Natural killer cell (primary cell): ENCODE data around the gene STON1. TPM values are rescaled to one million over a fixed set of nuclear protein-coding genes. Genes with fewer than 3 reads are reported as not detected.

Source experiments
- ATAC-seq, 3 donors: fragments of 150-1000 bp in 2 of 3; fragments of 200-7000 bp in 1 of 3; cut with Tn5 transposase; 1 replicate in 1 of 3; 2 replicates in 2 of 3; pipeline ENCODE4 v1.10.0; 2021; ENCODE audit warnings: mild to moderate bottlenecking in 2 of 3, moderate library complexity in 2 of 3
- DNase-seq, 2 donors: peaks; one replicate each; pipeline versions ENCODE4 v3.0.0 to v3.0.0-alpha.2; 2013 to 2021; ENCODE audit warnings: mixed read lengths in 1 of 2
- H3K27ac ChIP-seq: one replicate; pipeline ENCODE4 v1.5.1; 2013; ENCODE audit warnings: mild to moderate bottlenecking, low read length
- H3K27me3 ChIP-seq: one replicate; pipeline ENCODE4 v1.6.1; 2013; ENCODE audit warnings: low read length; ENCODE audit not compliant: control insufficient read depth, insufficient read depth
- H3K36me3 ChIP-seq: one replicate; pipeline ENCODE4 v1.6.1; 2013; ENCODE audit warnings: low read length; ENCODE audit not compliant: control insufficient read depth, insufficient read depth
- H3K4me1 ChIP-seq: one replicate; pipeline ENCODE4 v1.6.1; 2013; ENCODE audit warnings: low read length; ENCODE audit not compliant: control insufficient read depth, insufficient read depth
- H3K4me3 ChIP-seq: one replicate; pipeline ENCODE4 v1.5.1; 2013; ENCODE audit warnings: low read length
- H3K9me3 ChIP-seq: one replicate; pipeline ENCODE4 v1.6.1; 2013; ENCODE audit warnings: low read length; ENCODE audit not compliant: control insufficient read depth, insufficient read depth
- H3K27ac Mint-ChIP-seq, 2 donors: one replicate each; pipeline ENCODE4 v1.8.0; 2022; ENCODE audit warnings: mild to moderate bottlenecking in 2 of 2, mixed read lengths in 2 of 2, moderate library complexity in 1 of 2
- H3K27me3 Mint-ChIP-seq, 2 donors: one replicate each; pipeline ENCODE4 v1.8.0; 2022; ENCODE audit warnings: low read depth in 2 of 2, mixed read lengths in 2 of 2
- H3K36me3 Mint-ChIP-seq: one replicate; pipeline ENCODE4 v1.8.0; 2022; ENCODE audit warnings: mixed read lengths
- H3K4me1 Mint-ChIP-seq, 2 donors: one replicate each; pipeline ENCODE4 v1.8.0; 2022; ENCODE audit warnings: mixed read lengths in 2 of 2
- H3K4me3 Mint-ChIP-seq: one replicate; pipeline ENCODE4 v1.8.0; 2022; ENCODE audit warnings: mild to moderate bottlenecking, moderate library complexity, mixed read lengths
- H3K9me3 Mint-ChIP-seq, 2 donors: one replicate each; pipeline ENCODE4 v1.8.0; 2022; ENCODE audit warnings: mixed read lengths in 2 of 2
- CTCF ChIP-seq: fragments of 200-600 bp; IDR thresholded peaks from one replicate; pipeline ENCODE4 v1.8.0; 2022; ENCODE audit warnings: antibody characterized with exemption
- WGBS: methylation state at CpG from one replicate; pipeline ENCODE4 v1.1.7; 2013; ENCODE audit warnings: missing lambda C conversion rate; ENCODE audit not compliant: insufficient coverage; 5-methylcytosine and 5-hydroxymethylcytosine counted together
- intact Hi-C: fragments of 100-400 bp; cut with micrococcal nuclease; formaldehyde crosslinking; loops from one replicate; pipeline ENCODE4 v1.14.2; 2022
- total RNA-seq, 4 donors: library from RNA; stranded (reverse); fragments of 120-200 nt in 1 of 4; gene quantifications; one replicate each; pipeline versions ENCODE4 v1.2.3 to v1.2.4, GENCODE V29; 2013 to 2022

STON1 gene
- total RNA-seq, 3 donors from 2014 or later (not counting 1 experiment from before 2014, with no cell fraction given), result 1.8 to 4.5 (median 3.0) TPM

- no peaks in the 10 kb centered on the region for H3K27me3 ChIP-seq
- no peaks in the 10 kb centered on the region for H3K4me1 ChIP-seq
- no peak overlapping the region for H3K27ac Mint-ChIP-seq
- 98% methylated on average over 4 of the region's 4 CpGs for WGBS
- H3K4me1 Mint-ChIP-seq, result no peaks in the 10 kb centered on the region
- DNase-seq (no peak), ATAC-seq (no peak)
- H3K4me3 ChIP-seq, result no peak overlapping the region
- no peak overlapping the region for H3K27ac ChIP-seq
- H3K27me3 Mint-ChIP-seq, result peaks cover 0 to 2% of the 10 kb centered on the region in 2 donors
- H3K36me3 ChIP-seq, result no peaks in the 10 kb centered on the region
- no peaks in the 10 kb centered on the region for H3K9me3 ChIP-seq
- H3K36me3 Mint-ChIP-seq, result no peaks in the 10 kb centered on the region
- TF ChIP-seq CTCF, result no peak
- no peak overlapping the region for H3K4me3 Mint-ChIP-seq
- intact Hi-C loops, result no loop called here
- H3K9me3 Mint-ChIP-seq, result no peaks in the 10 kb centered on the region
These were observed 37.7 kb downstream of the STON1 start for GRCh38 chr2:48567671-48568070.

GRCh38 chr2:48568547-48568946 is 38.6 kb downstream of the STON1 start:
- H3K27ac ChIP-seq, result no peak overlapping the region
- no peaks in the 10 kb centered on the region for H3K36me3 ChIP-seq
- H3K4me3 ChIP-seq, result no peak overlapping the region
- WGBS, result 72% methylated on average over 4 of the region's 4 CpGs
- Mint-ChIP-seq H3K36me3 (no peaks in the 10 kb centered on the region), H3K9me3 (no peaks in the 10 kb centered on the region), H3K4me3 (no peak overlapping the region), H3K4me1 (no peaks in the 10 kb centered on the region), H3K27me3 (peaks cover 0 to 2% of the 10 kb centered on the region in 2 donors), H3K27ac (no peak overlapping the region)
- no peaks in the 10 kb centered on the region for H3K4me1 ChIP-seq
- H3K9me3 ChIP-seq, result no peaks in the 10 kb centered on the region
- ATAC-seq, result no peak
- DNase-seq, result no peak
- H3K27me3 ChIP-seq, result no peaks in the 10 kb centered on the region
- no peak for TF ChIP-seq CTCF
- intact Hi-C loops, result no loop called here

- ATAC-seq (no peak), DNase-seq (no peak)
- Histone ChIP-seq H3K4me1 (no peaks in the 10 kb centered on the region), H3K27me3 (no peaks in the 10 kb centered on the region), H3K27ac (no peak overlapping the region), H3K36me3 (no peaks in the 10 kb centered on the region), H3K9me3 (no peaks in the 10 kb centered on the region), H3K4me3 (no peak overlapping the region)
- TF ChIP-seq CTCF, result no peak
- H3K9me3 Mint-ChIP-seq, result no peaks in the 10 kb centered on the region
- H3K36me3 Mint-ChIP-seq, result no peaks in the 10 kb centered on the region
- intact Hi-C loops, result no loop called here
- H3K27ac Mint-ChIP-seq, result no peak overlapping the region
- H3K27me3 Mint-ChIP-seq, result peaks cover 0 to 2% of the 10 kb centered on the region in 2 donors
- H3K4me1 Mint-ChIP-seq, result no peaks in the 10 kb centered on the region
- no peak overlapping the region for H3K4me3 Mint-ChIP-seq
These were observed 39.5 kb downstream of the STON1 start for GRCh38 chr2:48569433-48569832.

- H3K27ac ChIP-seq, result no peak overlapping the region
- H3K27ac Mint-ChIP-seq, result no peak overlapping the region
- H3K27me3 Mint-ChIP-seq, result peaks cover 0 to 2% of the 10 kb centered on the region in 2 donors
- no peaks in the 10 kb centered on the region for H3K27me3 ChIP-seq
- H3K4me1 ChIP-seq, result no peaks in the 10 kb centered on the region
- WGBS, result 93% methylated on average over 5 of the region's 5 CpGs
- no peak overlapping the region for H3K4me3 ChIP-seq
- TF ChIP-seq CTCF, result no peak
- no peaks in the 10 kb centered on the region for H3K4me1 Mint-ChIP-seq
- no peaks in the 10 kb centered on the region for H3K9me3 ChIP-seq
- H3K4me3 Mint-ChIP-seq, result no peak overlapping the region
- no peaks in the 10 kb centered on the region for H3K36me3 ChIP-seq
- intact Hi-C loops, result no loop called here
- ATAC-seq (no peak), DNase-seq (no peak)
- H3K36me3 Mint-ChIP-seq, result no peaks in the 10 kb centered on the region
- no peaks in the 10 kb centered on the region for H3K9me3 Mint-ChIP-seq
These were observed 42.9 kb downstream of the STON1 start for GRCh38 chr2:48572816-48573215.
